HEK293T (cell line): Measurements from ENCODE around the gene SYT12.

ENCODE experiments used
- ARNT ChIP-seq: fragments of 450-650 bp; IDR thresholded peaks from 2 replicates; pipeline ENCODE4 v1.6.1; 2017; ENCODE audit warnings: mild to moderate bottlenecking
- FOXK2 ChIP-seq: fragments of 450-650 bp; IDR thresholded peaks from 2 replicates; pipeline ENCODE4 v1.6.1; 2016; ENCODE audit warnings: mild to moderate bottlenecking
- HDGF ChIP-seq: fragments of 450-650 bp; IDR thresholded peaks from 2 replicates; pipeline ENCODE4 v1.6.1; 2017; ENCODE audit warnings: antibody characterized with exemption, borderline replicate concordance
- L3MBTL2 ChIP-seq: fragments of 450-650 bp; conservative IDR thresholded peaks from 2 replicates; pipeline ENCODE4 v1.6.1; 2016; ENCODE audit warnings: mild to moderate bottlenecking
- SP1 ChIP-seq: fragments of 450-650 bp; IDR thresholded peaks from 2 replicates; pipeline ENCODE4 v1.6.1; 2017
- SUZ12 ChIP-seq: fragments of 450-650 bp; IDR thresholded peaks from 2 replicates; pipeline ENCODE4 v1.6.1; 2016; ENCODE audit warnings: mild to moderate bottlenecking
- TARDBP ChIP-seq: fragments of 450-650 bp; IDR thresholded peaks from 2 replicates; pipeline ENCODE4 v1.6.1; 2016
- ZNF384 ChIP-seq: fragments of 450-650 bp; IDR thresholded peaks from 2 replicates; pipeline ENCODE4 v1.6.1; 2016
- TF ChIP-seq, protein P1 (sequence below): fragments of 450-650 bp; IDR thresholded peaks from 2 replicates; pipeline ENCODE4 v1.6.1; 2016

DNA sequence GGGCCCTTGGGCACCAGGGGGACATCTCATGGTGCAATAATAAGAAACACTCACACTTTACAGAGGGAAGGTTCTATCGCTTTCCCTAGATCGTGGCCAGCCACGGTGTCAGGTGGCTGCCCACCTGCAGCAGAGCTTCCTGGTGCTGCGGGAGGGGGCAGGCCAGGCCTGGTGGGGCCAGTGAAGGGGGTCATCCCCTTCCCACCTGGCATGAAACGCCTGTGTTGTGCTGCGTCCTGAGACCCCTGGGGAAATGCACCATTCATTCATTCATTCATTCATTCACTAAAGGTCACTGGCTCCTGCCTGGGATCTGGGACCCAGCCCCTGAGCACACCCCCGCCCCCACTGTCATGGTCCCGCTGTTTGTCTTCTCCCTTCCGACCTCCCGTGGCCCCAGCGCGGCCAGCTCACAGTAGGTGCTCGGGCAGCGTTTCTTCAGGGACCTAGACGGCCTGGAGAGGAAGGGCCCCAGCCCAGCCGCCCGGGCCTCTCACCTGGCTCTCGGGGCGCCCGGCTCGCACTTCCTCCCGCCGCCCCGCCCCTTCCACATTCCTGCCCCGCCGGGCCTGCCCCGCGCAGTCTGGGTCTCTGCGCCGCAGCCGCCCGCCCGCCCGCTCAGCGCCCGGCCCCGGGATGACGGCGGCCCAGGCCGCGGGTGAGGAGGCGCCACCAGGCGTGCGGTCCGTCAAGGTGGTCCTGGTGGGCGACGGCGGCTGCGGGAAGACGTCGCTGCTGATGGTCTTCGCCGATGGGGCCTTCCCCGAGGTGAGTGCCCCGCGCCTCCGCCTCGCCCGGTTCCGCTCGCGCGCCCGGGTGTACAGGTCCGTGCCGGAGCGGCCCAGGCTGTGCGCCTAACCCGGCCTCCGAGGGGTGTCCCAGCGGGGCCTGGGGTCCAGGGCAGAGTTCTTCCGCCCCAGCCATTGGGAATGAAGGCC, 33.6 kb downstream of the SYT12 start, which contains the start of gene RHOD:
- TF ChIP-seq, protein P1, sequence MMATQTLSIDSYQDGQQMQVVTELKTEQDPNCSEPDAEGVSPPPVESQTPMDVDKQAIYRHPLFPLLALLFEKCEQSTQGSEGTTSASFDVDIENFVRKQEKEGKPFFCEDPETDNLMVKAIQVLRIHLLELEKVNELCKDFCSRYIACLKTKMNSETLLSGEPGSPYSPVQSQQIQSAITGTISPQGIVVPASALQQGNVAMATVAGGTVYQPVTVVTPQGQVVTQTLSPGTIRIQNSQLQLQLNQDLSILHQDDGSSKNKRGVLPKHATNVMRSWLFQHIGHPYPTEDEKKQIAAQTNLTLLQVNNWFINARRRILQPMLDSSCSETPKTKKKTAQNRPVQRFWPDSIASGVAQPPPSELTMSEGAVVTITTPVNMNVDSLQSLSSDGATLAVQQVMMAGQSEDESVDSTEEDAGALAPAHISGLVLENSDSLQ: no peak
- TF ChIP-seq TARDBP: no peak
- TF ChIP-seq SP1: no peak
- no peak for TF ChIP-seq HDGF
- TF ChIP-seq ARNT: no peak
- TF ChIP-seq ZNF384: no peak
- no peak for TF ChIP-seq SUZ12
- TF ChIP-seq L3MBTL2: no peak
- no peak for TF ChIP-seq FOXK2
